ENCODE results near the gene SNPH.

- TF ChIP-seq CTCF (IDR thresholded peaks at IDR 0.05; ENCODE audit: low read depth, low read length, missing input control) (no peak), REST (IDR thresholded peaks at IDR 0.05) (no peak), JUND (IDR thresholded peaks at IDR 0.05) (no peak), GABPA (IDR thresholded peaks at IDR 0.05 in 1 of 2, conservative IDR thresholded peaks at IDR 0.05 in 1 of 2) (no peak), FOXA1 (IDR thresholded peaks at IDR 0.05) (no peak), NR2F2 (IDR thresholded peaks at IDR 0.05) (no peak), TAF1 (conservative IDR thresholded peaks at IDR 0.05) (no peak), YY1 (IDR thresholded peaks at IDR 0.05) (no peak), RXRA (IDR thresholded peaks at IDR 0.05) (no peak), FOXA2 (IDR thresholded peaks at IDR 0.05) (no peak), SP1 (IDR thresholded peaks at IDR 0.05) (no peak)
- TF ChIP-seq, protein P1, sequence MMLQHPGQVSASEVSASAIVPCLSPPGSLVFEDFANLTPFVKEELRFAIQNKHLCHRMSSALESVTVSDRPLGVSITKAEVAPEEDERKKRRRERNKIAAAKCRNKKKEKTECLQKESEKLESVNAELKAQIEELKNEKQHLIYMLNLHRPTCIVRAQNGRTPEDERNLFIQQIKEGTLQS (IDR thresholded peaks at IDR 0.05) = no peak
- TF ChIP-seq, protein P2, sequence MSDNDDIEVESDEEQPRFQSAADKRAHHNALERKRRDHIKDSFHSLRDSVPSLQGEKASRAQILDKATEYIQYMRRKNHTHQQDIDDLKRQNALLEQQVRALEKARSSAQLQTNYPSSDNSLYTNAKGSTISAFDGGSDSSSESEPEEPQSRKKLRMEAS (IDR thresholded peaks at IDR 0.05) = no peak
Measured at GRCh38 chr20:1321654-1321939, 55.5 kb downstream of the SNPH start.

All from liver (tissue), 3 donors.